GM10248 (cell line): ENCODE measurements around the gene PATJ.

ENCODE experiments used
- CTCF ChIA-PET: fragments of 300-600 bp; sonication (Branson Sonifier 250); formaldehyde crosslinking; extraction: SDS; loops from one replicate; lab custom pipeline; 2021; ENCODE audit warnings: antibody characterized with exemption; lab: Yijun Ruan, JAX
- POLR2A ChIA-PET: fragments of 350-650 bp; sonication (Branson Sonifier 250); formaldehyde crosslinking; extraction: SDS; loops from one replicate; lab custom pipeline; 2020; ENCODE audit warnings: antibody characterized with exemption; lab: Yijun Ruan, JAX
- DNase-seq: peaks from one replicate; pipeline ENCODE4 v3.0.0; 2012; ENCODE audit errors: extremely low spot score
- TF ChIP-seq, protein P1 (sequence below): IDR thresholded peaks from 2 replicates; pipeline ENCODE4 v1.5.1; 2012; ENCODE audit warnings: mild to moderate bottlenecking, low read depth; ENCODE audit errors: extremely low read depth, missing control alignments, control extremely low read depth

PATJ gene

DNA sequence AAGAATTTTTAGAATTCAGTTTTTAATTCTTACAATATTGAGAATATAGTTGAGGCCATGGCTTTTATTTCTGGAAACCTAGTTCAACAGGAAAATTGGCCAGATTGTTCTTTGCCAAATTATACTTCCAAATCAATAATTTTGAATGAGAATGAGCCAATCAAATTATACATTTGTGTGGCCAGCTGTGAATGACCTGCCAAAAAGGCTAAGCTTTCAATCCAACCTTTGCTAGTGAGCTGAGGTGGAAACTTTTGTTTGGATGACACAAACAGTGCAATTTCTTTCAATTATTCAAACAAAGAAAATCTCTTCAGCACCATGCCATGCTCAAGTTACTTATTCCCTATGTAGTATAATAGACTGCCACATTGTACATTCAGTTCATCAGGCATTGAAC lies 167.8 kb downstream of the PATJ start:
- DNase-seq: no peak
- TF ChIP-seq, protein P1, sequence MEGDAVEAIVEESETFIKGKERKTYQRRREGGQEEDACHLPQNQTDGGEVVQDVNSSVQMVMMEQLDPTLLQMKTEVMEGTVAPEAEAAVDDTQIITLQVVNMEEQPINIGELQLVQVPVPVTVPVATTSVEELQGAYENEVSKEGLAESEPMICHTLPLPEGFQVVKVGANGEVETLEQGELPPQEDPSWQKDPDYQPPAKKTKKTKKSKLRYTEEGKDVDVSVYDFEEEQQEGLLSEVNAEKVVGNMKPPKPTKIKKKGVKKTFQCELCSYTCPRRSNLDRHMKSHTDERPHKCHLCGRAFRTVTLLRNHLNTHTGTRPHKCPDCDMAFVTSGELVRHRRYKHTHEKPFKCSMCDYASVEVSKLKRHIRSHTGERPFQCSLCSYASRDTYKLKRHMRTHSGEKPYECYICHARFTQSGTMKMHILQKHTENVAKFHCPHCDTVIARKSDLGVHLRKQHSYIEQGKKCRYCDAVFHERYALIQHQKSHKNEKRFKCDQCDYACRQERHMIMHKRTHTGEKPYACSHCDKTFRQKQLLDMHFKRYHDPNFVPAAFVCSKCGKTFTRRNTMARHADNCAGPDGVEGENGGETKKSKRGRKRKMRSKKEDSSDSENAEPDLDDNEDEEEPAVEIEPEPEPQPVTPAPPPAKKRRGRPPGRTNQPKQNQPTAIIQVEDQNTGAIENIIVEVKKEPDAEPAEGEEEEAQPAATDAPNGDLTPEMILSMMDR: no peak

DNA sequence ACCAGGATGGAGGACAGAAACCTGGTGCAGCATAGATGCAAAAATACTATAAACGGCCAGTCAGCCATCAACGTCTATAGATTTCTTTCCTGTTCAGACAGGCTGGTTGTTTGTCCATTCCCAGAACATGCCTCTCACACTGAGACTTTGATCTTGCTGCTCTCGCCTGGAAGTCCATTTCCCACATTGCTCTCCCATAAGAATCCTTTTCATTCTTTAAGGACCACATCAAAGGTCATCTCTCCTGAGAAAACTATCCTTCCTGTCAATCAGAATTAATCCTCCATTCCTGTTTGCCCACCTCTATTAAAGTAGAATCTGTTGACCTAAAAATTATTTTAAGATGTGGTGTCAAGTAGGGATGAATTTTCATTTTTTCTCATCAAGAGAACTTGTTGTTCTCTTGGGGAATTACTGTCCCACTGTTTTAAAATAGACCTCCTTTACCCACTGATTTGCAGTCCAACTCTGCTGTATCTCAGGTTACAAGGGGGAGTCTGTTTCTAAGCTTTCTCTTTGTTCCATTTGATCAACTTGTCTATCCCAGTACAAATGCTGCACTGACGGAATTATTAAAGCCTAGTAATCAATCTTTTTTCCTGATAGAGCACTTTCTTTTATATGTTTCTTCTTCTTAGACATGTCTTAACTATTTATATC lies 172.7 kb downstream of the PATJ start:
- DNase-seq: no peak
- CTCF ChIA-PET: no interaction called here
- POLR2A ChIA-PET: no interaction called here
- TF ChIP-seq, protein P1: no peak

More for the DNA sequence above, 167.8 kb downstream of the PATJ start:
- ChIA-PET POLR2A (no interaction called here), CTCF (interaction anchor here (1.1 kb wide), 1 partner anchor 23 kb away, joined by 3 read pairs; no protein-coding TSS in a partner anchor)

- no peak for DNase-seq
- POLR2A ChIA-PET: no interaction called here
- CTCF ChIA-PET: no interaction called here
- TF ChIP-seq, protein P1: no peak
Measured at GRCh38 chr1:61921435-61921834, 179.2 kb downstream of the PATJ start.

DNA sequence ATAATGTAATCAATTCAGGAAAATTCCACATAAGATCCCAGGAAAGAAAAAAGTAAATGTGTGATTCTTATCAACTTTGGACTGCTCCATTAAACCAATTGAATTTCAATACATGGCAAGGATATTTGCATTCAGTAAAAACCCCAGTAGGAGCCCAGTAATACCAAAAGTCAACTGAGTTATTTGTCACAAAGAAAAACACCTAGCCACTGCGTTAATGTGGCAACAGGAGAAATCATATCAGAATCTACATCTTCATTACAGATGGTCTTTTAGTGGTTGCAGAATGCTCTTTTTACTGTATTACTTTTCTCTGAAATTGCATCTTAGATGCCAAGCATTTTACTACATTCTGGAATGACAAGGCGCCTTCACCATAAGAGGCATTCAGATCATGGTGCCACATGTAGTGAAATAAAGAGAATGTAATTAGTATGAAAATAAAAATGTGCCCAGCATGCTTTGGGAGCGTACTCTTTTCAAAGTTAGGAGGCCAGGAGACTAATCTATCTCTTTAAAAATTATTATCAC lies 180.7 kb downstream of the PATJ start:
- POLR2A ChIA-PET: no interaction called here
- CTCF ChIA-PET: no interaction called here
- TF ChIP-seq, protein P1: no peak
- DNase-seq: no peak

- ChIA-PET POLR2A (no interaction called here), CTCF (no interaction called here)
- no peak for DNase-seq
- TF ChIP-seq, protein P1: no peak
Measured at GRCh38 chr1:61925591-61926298, 183.5 kb downstream of the PATJ start.

GRCh38 chr1:61926597-61926996 lies 184.3 kb downstream of the PATJ start:
- TF ChIP-seq, protein P1: no peak

More at GRCh38 chr1:61926597-61926996, 184.3 kb downstream of the PATJ start:
- no peak for DNase-seq
- CTCF ChIA-PET: interaction anchor here (0.7 kb wide), 1 partner anchor 10 kb away, joined by 3 read pairs; no protein-coding TSS in a partner anchor
- POLR2A ChIA-PET: no interaction called here
